ENCODE results near the gene INPP5A.
"Not testable (repeated sequence)": the region's sequence is repeated elsewhere in the genome, so short reads cannot be mapped to it uniquely, and the experiment has no call there.

Gene INPP5A

GRCh38 chr10:132595021-132595420 is 57.4 kb downstream of the INPP5A start:
- DNase-seq (ENCODE audit: low read depth in 2 of 2) = no peak

GRCh38 chr10:132595854-132596253 is 58.3 kb downstream of the INPP5A start:
- no peak for DNase-seq (ENCODE audit: low read depth in 2 of 2)

GRCh38 chr10:132596742-132597279 is 59.2 kb downstream of the INPP5A start:
- DNase-seq (ENCODE audit: low read depth in 2 of 2) = no peak

- DNase-seq (ENCODE audit: low read depth in 2 of 2) = no peak
These were observed 60.1 kb downstream of the INPP5A start for GRCh38 chr10:132597654-132598053.

- not testable (repeated sequence) for DNase-seq (ENCODE audit: low read depth in 2 of 2)
These were observed 61.5 kb downstream of the INPP5A start for GRCh38 chr10:132599023-132599618.

- DNase-seq (ENCODE audit: low read depth in 2 of 2) = no peak
These were observed 62.1 kb downstream of the INPP5A start for GRCh38 chr10:132599732-132600131.

- no peak for DNase-seq (ENCODE audit: low read depth in 2 of 2)
These were observed 62.8 kb downstream of the INPP5A start for GRCh38 chr10:132600416-132600815.

- no peak for DNase-seq (ENCODE audit: low read depth in 2 of 2)
These were observed 64.0 kb downstream of the INPP5A start for GRCh38 chr10:132601567-132601966.

- DNase-seq (ENCODE audit: low read depth in 2 of 2) = no peak
These were observed 65.0 kb downstream of the INPP5A start for GRCh38 chr10:132602614-132603013.

- DNase-seq (ENCODE audit: low read depth in 2 of 2) = no peak
These were observed 66.4 kb downstream of the INPP5A start for GRCh38 chr10:132603851-132604533.

GRCh38 chr10:132604686-132605085 is 67.1 kb downstream of the INPP5A start:
- no peak for DNase-seq (ENCODE audit: low read depth in 2 of 2)

GRCh38 chr10:132605390-132605789 is 67.8 kb downstream of the INPP5A start:
- no peak for DNase-seq (ENCODE audit: low read depth in 2 of 2)

- no peak for DNase-seq (ENCODE audit: low read depth in 2 of 2)
These were observed 68.5 kb downstream of the INPP5A start for GRCh38 chr10:132606031-132606491.

GRCh38 chr10:132606536-132607316 is 69.1 kb downstream of the INPP5A start:
- DNase-seq (ENCODE audit: low read depth in 2 of 2) = no peak

- DNase-seq (ENCODE audit: low read depth in 2 of 2) = no peak
These were observed 69.9 kb downstream of the INPP5A start for GRCh38 chr10:132607491-132607890.

- no peak for DNase-seq (ENCODE audit: low read depth in 2 of 2)
These were observed 70.4 kb downstream of the INPP5A start for GRCh38 chr10:132607961-132608495.

- DNase-seq (ENCODE audit: low read depth in 2 of 2) = no peak
These were observed 71.1 kb downstream of the INPP5A start for GRCh38 chr10:132608511-132609195.

- no peak for DNase-seq (ENCODE audit: low read depth in 2 of 2)
These were observed 71.6 kb downstream of the INPP5A start for GRCh38 chr10:132609211-132609610.

GRCh38 chr10:132610071-132610701 is 72.6 kb downstream of the INPP5A start:
- no peak for DNase-seq (ENCODE audit: low read depth in 2 of 2)

GRCh38 chr10:132611026-132611910 is 73.7 kb downstream of the INPP5A start:
- no peak for DNase-seq (ENCODE audit: low read depth in 2 of 2)
